HG02852 (cell line): ENCODE results near the gene PLA2G4D.

Source experiments
- ATAC-seq: cut with Tn5 transposase; IDR thresholded peaks from one replicate; pipeline ENCODE4 v1.9.1; 2021; ENCODE audit warnings: mild to moderate bottlenecking, moderate library complexity; ENCODE audit not compliant: unreplicated experiment

PLA2G4D gene, protein sequence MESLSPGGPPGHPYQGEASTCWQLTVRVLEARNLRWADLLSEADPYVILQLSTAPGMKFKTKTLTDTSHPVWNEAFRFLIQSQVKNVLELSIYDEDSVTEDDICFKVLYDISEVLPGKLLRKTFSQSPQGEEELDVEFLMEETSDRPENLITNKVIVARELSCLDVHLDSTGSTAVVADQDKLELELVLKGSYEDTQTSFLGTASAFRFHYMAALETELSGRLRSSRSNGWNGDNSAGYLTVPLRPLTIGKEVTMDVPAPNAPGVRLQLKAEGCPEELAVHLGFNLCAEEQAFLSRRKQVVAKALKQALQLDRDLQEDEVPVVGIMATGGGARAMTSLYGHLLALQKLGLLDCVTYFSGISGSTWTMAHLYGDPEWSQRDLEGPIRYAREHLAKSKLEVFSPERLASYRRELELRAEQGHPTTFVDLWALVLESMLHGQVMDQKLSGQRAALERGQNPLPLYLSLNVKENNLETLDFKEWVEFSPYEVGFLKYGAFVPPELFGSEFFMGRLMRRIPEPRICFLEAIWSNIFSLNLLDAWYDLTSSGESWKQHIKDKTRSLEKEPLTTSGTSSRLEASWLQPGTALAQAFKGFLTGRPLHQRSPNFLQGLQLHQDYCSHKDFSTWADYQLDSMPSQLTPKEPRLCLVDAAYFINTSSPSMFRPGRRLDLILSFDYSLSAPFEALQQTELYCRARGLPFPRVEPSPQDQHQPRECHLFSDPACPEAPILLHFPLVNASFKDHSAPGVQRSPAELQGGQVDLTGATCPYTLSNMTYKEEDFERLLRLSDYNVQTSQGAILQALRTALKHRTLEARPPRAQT

DNA sequence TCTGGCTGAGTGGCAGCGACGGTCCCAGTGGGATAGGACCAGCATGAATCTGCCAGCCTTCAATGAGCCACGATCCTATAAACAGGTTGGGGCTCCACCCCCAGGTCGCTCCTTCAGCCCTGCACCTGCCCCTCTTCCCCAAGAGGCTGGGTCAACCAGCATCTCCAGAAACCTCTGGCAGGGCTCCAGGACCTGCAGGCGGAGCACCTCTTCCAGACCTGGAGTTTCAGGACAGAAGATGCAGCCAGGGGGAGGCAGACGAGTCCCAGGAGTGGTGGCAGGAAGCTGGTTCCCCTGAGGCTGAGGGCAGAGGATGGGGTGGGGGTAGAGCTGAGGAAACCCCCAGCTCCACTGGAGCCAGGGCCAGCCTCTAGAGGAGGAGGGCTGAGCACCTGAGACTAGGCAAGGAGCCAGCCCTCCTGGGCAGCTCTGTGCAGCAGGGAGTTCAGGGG is at the start of gene PLA2G4D:
PLA2G4D (minus strand) TSS at position 51 of the 452 bp plus-strand sequence. CDS start 103 bp downstream, outside the sequence.
- no peak for ATAC-seq

DNA sequence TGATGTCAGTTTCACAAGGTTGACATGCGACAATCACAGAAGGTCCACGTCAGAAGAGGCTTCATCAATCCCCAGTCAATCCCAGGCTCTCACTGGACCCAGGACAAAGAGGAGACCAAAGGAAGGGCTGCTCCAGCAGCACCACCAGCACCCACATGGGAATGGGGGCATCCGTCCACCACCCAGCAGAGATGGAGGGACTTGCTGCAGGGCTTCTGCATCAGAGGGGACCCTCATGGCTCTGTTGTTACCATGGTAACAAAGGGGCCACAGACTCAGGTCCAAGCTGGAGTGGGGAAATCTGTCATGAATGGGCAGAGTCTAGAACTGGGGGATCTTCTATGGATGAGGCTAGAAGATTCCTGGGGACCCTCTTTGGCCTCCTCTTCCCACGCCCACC is 49.0 kb upstream of the PLA2G4D start:
- ATAC-seq, result no peak

DNA sequence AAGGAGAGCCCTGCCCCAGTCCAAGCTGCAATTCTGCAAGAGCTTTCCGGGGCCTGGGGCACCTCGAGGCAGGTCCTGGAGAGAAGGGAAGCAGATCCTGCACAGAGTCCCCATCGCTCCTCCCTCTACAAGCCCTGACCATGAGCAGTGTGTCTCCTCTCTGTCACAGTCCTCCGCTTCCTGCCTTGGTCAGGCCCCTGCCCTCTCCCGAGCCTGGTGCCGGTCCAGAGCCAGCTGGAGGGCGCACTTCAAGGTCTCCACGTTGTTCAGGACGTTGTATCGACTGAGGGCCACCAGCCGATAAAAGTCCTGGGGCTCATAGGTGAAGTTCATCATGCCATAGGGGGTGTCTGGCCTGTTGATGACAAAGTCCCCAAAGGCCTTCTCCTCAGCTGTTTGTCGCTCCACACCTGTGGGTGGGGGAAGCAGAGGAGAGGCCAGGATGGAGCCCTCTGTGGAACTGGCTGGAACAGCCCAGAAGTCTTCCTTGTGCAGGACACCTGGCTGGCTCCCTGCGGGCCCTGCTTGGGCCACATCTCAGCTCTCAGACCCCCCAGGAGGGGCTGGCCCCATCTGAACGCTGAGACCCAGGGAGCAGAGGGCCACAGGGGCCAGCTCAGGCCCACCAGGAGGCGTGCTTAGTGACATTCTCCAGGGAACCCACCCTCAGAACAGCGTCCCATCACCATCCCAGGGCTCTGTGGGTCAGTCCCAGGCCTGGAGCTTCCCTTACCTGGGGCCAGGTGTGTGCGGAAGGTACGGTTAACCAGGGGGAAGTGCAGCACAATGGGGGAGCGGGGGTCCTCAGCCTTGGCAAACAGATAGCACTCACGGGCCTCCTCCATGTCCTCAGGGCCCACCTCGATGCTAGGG is 47.7 kb upstream of the PLA2G4D start:
- ATAC-seq, result no peak

DNA sequence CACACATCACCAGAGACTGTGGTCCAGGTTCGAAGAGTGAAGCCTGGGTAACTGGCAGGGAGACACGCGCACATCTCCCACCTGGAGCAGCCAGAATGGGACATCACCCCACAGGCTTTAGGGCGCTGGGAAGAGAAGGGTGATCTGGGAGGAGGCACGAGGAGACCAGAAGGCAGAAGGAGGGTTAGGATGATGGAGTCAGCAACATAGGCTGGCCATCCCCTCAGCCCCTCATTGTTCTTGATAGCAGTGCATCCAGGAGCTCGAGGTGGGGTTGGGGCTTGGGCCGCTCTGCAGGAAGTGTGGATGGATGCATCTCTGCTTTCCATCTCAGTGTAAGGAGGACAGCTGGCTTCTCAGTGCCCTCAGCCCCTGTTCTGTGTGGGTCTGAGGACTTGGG is 46.9 kb upstream of the PLA2G4D start:
- ATAC-seq, result no peak

GRCh38 chr15:42140383-42141070 is 46.2 kb upstream of the PLA2G4D start:
- ATAC-seq, result no peak

GRCh38 chr15:42139596-42139995 is 45.2 kb upstream of the PLA2G4D start:
- no peak for ATAC-seq

DNA sequence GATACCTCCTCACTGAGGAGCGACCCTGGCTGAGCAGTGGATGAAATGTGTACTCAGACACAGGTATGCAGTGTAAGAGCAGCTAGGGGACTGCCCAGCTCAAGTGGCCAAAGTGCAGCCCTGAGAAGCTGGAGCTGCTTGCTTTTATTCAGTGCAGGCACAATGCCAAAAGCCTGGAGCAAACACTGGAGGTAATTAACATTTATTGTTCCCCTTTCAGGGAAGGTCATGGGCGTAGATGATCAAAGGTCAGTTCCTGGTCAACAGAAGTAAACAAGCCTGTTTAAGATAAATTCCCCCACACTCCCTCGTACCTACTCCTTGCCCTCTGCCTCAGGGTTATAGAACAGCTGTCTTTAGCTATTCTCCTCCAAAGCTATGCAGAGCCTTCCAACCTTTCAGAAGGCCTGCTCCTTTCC is 44.6 kb upstream of the PLA2G4D start:
- no peak for ATAC-seq

DNA sequence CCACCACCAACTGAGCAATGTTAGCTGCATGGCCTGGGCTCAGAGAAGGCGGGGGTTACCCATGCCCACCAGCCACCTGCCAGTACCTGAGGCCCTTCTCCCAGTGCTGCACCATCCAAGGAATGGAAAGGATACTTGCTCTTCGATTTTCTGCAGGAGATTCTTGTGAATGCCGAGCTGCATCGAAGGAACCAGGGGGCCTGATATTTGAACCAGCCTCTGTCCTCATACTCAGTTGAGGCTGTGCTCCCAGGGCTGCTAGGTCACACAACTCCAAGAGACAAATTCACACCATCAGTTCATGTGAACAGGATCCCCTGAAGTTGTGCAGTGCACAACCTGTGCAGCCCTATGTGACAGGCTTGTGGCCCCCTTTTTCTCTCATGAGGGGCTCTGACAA is 44.0 kb upstream of the PLA2G4D start:
- no peak for ATAC-seq

DNA sequence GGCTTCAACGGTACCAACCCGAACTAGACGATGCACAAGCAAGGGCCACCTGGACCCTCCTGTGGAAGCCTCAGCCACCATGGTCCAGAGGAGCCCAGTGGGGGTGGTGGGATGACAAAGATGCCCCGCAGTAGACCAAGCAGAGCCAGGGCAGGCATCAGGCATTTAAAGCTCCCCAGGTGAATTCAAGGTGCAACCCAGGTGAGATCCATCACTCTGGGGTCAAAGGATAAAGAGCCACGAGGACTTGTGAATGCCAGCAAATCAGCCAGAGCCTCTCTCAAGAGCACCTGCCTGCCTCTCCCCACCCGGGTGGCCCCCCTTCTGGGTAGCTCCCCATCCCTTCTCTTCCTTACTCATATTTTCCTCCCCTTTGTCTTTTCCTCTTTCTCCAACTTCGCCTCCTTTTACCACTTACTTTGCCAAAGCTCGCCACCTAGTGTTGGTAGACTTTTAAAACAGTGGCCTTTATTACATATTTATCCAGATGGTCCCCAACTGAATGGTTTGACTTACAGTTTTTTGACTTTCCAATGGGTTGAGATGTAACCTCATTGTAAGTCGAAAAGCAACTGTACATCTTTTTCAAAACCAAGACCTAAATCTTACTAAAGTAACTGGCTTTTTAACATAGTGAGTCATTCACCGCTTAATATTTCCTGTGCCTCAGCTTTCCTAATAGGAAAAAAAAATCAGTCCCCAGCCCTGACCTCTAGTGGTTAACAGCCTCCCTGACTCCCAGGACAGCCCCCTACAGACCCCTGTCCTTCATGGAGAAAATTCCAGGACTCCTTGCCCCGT is 43.3 kb upstream of the PLA2G4D start:
- no peak for ATAC-seq

DNA sequence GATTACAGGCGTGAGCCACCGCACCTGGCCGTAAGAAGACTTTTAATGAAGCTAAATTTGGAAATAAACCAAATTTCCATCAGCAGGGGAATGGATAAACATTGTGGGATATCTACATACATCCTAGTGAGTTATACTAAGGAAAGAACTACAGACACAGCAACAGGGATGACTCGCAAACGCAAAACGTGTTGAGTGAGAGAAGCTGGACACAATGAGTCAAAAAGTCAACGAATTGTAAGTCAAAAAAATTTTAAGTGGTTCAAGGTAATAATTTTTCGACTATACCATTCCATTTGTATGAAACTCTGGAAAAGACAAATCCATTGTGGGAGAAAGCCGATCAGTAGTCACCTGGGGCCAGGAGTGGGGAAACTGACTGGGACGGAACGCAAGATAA is 42.2 kb upstream of the PLA2G4D start:
- no peak for ATAC-seq

- ATAC-seq, result no peak
Observed at GRCh38 chr15:42135351-42135750, 41.0 kb upstream of the PLA2G4D start.

DNA sequence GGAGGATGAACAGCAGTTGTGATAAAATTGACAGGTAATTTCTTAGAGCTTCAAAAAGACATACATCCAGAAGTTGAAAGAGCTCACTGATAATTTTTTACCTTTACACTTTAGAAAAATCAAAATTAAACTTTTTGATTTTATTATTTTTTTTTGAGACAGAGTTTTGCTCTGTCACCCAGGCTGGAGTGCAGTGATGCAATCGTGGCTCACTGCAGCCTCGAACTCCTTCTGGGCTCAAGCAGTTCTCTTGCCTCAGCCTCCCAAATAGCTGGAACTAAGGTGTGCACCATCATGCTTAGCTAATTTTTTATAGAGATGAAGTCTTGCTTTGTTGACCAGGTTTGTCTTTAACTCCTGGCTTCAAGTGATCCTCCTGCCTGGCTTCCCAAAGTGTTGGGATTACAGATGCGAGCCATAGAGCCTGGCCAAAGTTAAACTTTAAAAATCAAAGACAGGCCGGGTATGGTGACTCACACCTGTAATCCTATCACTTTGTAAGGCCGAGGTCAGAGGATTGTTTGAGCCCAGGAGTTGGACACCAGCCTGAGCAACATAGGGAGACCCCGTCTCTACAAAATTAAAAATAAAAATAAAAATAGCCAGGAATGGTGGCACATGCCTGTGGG is 40.4 kb upstream of the PLA2G4D start:
- ATAC-seq, result no peak

DNA sequence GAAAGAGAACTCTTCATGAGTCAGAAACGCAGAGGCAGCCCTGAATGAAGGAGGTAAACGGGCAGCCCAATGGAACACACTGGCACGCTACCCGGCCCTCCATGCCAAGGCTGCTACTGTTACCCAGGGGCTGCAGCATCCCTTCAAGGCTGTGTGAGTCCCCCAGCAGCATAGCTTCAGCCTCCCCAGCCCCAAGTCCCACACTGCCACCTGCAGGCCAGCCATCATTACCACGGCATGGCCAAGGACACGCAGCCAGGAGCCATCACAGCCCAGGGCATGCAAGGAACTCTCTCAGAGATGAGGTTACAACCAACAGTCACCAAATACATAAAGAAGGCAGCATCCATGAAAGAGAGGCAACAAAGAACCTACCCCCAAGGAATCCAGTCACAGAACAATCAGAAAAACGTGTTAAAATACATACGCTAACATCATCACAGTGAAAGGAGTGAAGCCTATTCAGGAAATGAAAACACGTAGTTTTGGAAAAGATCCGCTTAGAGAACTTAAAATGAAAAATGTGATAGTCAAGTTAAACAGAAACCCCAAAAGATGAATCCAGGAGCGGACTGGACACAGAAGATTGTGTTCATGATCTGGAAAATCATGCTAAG is 39.6 kb upstream of the PLA2G4D start:
- ATAC-seq, result no peak

GRCh38 chr15:42133356-42133755 is 39.0 kb upstream of the PLA2G4D start:
- no peak for ATAC-seq

DNA sequence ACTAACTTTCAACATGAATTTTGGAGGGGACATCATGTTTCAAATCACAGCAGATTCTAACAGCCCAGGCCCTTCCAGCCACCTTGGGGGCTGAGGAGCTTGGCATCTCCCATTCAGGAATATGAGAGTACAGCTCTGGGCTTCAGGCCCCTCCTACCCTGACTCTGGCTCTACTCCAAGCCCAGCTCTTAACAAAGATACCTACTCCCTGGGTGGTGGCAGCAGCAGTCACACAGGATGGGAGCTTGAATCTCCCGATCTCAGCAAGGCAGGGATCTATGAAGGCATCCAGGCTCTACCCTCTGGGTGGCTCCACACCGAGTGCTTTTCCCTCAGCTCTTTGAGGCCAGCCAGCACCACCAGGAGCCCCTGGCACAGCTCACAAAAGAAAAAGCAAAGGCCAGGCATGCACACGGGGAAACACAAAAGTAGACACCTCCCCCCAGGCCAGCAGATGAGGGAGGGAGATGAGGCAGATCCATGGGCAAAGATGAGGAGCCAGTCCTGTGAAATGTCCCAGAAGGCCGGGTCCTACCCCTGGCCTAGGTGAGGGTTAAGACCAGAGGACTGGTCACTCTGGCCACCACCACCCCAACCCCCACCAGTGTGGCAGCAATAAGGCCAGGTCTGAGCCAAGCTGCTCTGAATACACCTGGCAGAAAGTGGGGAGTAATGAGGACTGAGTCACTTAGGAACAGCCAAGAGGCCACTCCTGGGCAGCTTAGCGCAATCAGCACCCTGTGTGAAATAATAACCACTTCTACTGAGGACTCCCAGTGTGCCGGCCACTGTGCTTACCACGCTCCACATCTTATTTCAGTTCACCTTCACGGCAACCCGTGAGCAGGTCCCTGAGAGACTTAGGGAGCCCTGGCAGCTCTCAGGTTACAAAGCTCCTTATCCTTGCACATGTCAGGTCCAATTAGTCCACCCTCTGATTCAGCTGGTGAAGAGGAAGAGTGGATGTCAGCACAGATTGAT is 37.8 kb upstream of the PLA2G4D start:
- no peak for ATAC-seq

GRCh38 chr15:42131006-42131405 is 36.6 kb upstream of the PLA2G4D start:
- no peak for ATAC-seq

DNA sequence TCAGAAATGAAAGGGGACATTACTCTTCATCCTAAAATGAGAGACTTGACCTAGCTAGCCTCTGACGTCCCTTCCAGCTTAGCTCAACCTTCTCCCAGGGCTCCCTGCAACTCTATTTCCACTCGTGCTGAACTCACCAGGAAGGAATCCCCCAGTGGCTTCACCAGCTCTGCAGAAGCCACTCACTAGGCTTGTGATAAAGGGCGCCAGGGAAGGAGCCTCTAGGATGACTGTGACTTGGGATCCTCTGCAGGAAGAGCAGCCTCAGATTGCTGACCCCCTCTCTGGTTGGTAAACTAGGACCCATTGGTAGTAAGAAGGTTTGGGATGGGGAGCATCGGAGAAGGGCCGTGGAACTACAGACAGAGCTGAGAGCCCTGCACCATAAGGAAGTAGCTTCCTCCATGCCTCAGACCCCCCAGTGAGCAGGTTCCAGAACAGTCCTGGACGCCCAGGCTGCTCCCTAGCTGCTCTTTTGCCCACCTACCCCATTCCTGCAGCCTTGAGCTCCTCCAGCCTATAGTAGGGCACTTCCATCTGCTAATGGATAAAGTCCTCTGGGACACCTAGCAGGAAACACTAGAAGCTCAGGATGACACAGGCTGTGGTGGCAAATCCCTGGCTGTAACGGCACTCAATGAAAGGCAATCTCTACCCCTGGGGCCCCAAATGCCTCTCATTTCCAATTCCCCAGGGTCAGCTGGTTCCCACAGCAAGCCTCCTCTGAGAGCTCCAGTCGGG is 36.1 kb upstream of the PLA2G4D start:
- ATAC-seq, result no peak
